ENCODE data around the gene HACD2.
"Not testable (repeated sequence)": the region's sequence is repeated elsewhere in the genome, so short reads cannot be mapped to it uniquely, and the experiment has no call there.

Gene HACD2

DNA sequence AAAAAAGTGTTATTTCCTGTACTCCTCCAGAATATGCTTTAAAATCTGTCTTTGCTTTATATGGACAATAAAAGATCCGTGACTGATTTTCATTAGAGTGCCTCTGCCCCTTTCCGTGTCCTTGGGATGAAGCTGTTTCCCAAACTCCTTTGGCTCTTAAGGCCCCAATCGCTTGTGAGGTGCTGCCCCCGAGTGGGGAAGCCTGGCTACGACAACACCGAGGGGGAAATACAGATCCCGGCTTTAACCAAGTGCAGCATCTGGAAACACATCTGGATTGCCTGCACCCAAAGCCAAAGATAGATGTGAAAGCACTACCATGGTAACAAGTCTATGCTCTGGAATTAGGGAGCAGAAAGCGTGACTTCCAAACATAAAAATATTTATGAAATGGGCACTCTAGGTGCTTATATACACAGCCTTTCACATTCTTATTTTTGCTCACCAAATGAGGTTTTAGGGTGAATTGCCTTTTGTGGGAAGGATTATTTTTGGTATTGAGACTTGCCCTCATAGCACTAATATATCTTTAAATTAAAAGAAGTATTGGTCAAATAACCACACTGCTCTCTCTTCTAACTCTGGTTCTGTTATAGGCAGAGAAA lies 95.4 kb downstream of the HACD2 start:
- peaks cover 23% of the 10 kb centered on the region for H3K4me1 ChIP-seq (ENCODE audit: insufficient read depth, low read length)
- no peak overlapping the region for H3K4me3 ChIP-seq (ENCODE audit: low read length)
- no peaks in the 10 kb centered on the region for H3K36me3 ChIP-seq (ENCODE audit: insufficient read depth, low read length)
- H3K9me3 ChIP-seq (ENCODE audit: low read length): no peaks in the 10 kb centered on the region
- H3K27me3 ChIP-seq (ENCODE audit: insufficient read depth, low read length): no peaks in the 10 kb centered on the region
- H2AFZ ChIP-seq (ENCODE audit: low read depth, low read length): no peak overlapping the region

DNA sequence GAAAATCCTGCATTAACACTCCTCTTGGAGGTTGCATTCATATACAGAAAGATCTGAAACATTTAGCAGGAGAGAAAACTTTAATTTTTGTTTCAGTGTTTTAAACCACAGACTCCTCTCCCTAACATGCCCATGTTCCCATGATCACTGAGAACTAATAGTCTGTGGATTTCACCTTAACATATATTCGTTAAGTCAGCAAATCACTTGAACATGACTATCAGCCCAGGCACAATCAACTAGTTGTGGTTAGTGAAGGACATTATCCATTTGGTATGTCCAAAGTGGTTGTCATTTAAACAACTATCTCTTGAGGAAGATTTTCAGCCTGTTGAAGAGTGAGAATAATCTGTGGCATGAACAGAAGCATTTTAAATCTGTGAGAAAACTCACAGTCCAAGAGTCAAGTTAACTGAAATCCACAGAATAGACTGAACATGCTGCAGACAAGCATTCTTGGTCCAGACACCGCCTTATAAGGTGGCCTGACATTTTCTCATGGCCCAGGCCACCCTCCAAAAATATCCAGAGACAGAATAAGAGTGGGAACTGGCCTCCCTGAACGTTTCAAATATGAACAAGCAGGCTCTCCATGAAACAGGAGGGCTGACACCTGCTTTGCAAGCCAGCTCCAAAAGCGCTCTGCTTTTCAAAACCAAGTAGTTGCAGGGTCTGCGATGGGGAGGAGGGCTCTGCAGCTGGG lies 96.1 kb downstream of the HACD2 start:
- peaks cover 18% of the 10 kb centered on the region for H3K4me1 ChIP-seq (ENCODE audit: insufficient read depth, low read length)
- H2AFZ ChIP-seq (ENCODE audit: low read depth, low read length): no peak overlapping the region
- H3K36me3 ChIP-seq (ENCODE audit: insufficient read depth, low read length): no peaks in the 10 kb centered on the region
- H3K27me3 ChIP-seq (ENCODE audit: insufficient read depth, low read length): no peaks in the 10 kb centered on the region
- no peaks in the 10 kb centered on the region for H3K9me3 ChIP-seq (ENCODE audit: low read length)
- H3K4me3 ChIP-seq (ENCODE audit: low read length): no peak overlapping the region

DNA sequence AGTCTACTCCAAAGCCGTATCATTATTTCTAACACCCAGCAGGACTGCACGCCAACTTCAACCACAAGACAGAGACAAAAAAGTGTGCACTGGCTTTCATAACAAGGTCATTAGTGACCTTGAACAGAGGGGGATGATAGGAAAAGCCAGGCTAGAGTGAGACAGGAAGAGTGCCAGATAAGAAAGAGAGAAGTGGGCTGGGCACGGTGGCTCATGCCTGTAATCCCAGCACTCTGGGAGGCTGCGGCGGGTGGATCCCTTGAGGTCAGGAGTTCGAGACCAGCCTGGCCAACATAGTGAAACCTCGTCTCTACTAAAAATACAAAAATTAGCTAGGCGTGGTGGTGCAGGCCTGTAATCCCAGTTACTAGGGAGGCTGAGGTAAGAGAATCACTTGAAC lies 97.8 kb downstream of the HACD2 start:
- not testable (repeated sequence) for H3K27me3 ChIP-seq (ENCODE audit: insufficient read depth, low read length); H2AFZ ChIP-seq (ENCODE audit: low read depth, low read length); H3K4me1 ChIP-seq (ENCODE audit: insufficient read depth, low read length); H3K36me3 ChIP-seq (ENCODE audit: insufficient read depth, low read length); H3K4me3 ChIP-seq (ENCODE audit: low read length); H3K9me3 ChIP-seq (ENCODE audit: low read length)

DNA sequence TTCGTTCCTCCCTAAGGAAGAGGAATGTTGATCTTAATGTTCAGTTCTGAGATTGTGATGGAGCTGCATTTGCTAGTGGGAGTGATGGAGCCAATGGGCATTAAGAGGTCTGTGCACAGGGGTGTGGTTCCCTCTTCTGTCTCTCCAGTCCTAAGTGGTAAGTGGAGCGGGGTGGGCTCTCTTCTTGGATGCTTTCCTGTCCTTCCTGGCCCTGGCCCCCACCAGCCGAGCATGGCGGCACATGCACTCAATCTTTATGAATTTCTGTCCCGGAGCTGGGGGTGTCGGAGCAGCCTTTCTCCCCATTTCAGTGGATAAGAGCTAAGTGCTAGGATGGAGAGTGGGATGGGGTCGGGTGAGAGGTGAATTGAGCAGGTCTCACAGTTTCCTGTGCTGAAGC lies 98.4 kb downstream of the HACD2 start:
- Histone ChIP-seq H3K36me3 (ENCODE audit: insufficient read depth, low read length) (no peaks in the 10 kb centered on the region), H3K9me3 (ENCODE audit: low read length) (no peaks in the 10 kb centered on the region), H3K4me1 (ENCODE audit: insufficient read depth, low read length) (peaks cover 2% of the 10 kb centered on the region), H3K27me3 (ENCODE audit: insufficient read depth, low read length) (no peaks in the 10 kb centered on the region), H3K4me3 (ENCODE audit: low read length) (no peak overlapping the region), H2AFZ (ENCODE audit: low read depth, low read length) (no peak overlapping the region)

DNA sequence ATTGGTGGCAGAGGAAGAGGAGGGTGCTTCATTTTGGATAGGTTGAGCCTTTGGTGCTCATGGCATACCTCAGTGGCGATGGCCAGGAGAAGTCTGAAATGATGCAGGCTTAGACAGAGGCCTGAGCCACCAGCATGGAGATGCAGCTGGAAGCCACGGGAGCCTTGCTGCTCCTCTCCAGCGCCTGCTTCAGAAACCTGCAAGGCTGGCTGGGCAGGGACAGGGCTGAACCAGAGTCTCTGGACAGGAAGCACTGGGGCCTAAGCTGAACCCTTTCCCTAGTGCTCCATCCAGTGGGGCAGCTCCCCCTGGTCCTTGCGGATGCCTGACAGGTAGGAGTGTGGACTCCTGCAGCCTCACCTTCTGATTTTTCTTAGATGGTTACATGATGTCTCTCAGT lies 99.3 kb downstream of the HACD2 start:
- Histone ChIP-seq H3K9me3 (ENCODE audit: low read length) (no peaks in the 10 kb centered on the region), H3K4me1 (ENCODE audit: insufficient read depth, low read length) (no peaks in the 10 kb centered on the region), H3K36me3 (ENCODE audit: insufficient read depth, low read length) (no peaks in the 10 kb centered on the region), H3K27me3 (ENCODE audit: insufficient read depth, low read length) (no peaks in the 10 kb centered on the region), H3K4me3 (ENCODE audit: low read length) (no peak overlapping the region), H2AFZ (ENCODE audit: low read depth, low read length) (no peak overlapping the region)

DNA sequence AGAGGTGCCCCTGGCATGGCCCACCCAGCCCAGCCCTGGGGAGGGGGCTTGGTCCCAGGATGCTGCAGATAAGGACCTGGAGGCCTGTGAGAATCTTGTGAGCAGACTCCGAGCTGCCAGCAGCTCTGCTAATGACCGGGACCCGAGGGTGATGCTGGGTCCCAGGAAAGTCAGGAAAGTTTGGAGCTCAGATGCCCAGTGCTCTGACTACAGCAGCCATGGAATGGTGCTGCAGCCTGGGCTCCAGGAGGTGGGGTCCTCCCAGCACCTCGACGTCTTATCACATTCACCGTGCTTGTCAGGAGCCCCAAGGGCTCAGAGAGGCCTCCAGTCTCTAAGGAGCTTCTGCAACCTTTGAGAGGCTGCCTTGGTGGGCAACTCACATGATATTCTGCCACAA lies 101.7 kb downstream of the HACD2 start:
- Histone ChIP-seq H3K27me3 (ENCODE audit: insufficient read depth, low read length) (no peaks in the 10 kb centered on the region), H3K36me3 (ENCODE audit: insufficient read depth, low read length) (no peaks in the 10 kb centered on the region), H3K4me1 (ENCODE audit: insufficient read depth, low read length) (no peaks in the 10 kb centered on the region), H3K9me3 (ENCODE audit: low read length) (no peaks in the 10 kb centered on the region), H2AFZ (ENCODE audit: low read depth, low read length) (no peak overlapping the region), H3K4me3 (ENCODE audit: low read length) (no peak overlapping the region)

DNA sequence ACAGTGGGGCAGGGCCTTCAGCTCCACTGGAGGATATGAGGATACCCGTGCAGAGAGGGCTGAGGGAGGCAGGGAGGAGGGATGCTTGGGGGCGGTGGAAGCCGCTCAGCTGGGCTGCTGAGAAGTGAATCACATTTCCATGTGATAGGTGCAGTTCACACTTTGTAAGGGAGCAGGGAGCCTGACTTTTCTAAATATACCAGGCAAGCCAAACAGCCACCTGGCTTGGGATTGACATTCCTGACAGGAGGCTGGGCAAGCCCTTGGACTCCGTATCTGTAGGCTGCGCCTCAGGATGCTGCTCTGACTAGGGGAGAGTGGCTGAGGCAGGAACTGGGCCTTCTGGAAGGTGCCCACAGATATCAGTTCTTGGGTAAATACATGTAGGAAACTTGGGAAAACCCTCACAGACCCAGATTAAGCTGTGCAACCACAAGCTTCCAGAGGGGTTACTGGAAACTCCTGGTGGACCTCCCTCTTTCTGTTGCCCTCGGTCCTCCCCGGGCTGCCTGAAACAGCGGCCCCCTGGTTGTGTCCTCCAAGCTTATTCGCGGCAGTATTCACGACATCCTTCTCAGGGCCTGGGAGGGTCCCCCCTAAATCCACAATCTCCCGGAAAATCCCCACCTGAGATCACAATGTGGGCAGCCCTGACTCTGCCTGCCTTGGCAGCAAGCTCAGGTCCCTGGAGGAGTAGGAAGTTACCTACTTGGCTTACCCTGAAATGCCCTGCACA lies 103.0 kb downstream of the HACD2 start:
- Histone ChIP-seq H3K27me3 (ENCODE audit: insufficient read depth, low read length) (no peaks in the 10 kb centered on the region), H2AFZ (ENCODE audit: low read depth, low read length) (no peak overlapping the region), H3K36me3 (ENCODE audit: insufficient read depth, low read length) (no peaks in the 10 kb centered on the region), H3K9me3 (ENCODE audit: low read length) (no peaks in the 10 kb centered on the region), H3K4me1 (ENCODE audit: insufficient read depth, low read length) (no peaks in the 10 kb centered on the region), H3K4me3 (ENCODE audit: low read length) (no peak overlapping the region)

DNA sequence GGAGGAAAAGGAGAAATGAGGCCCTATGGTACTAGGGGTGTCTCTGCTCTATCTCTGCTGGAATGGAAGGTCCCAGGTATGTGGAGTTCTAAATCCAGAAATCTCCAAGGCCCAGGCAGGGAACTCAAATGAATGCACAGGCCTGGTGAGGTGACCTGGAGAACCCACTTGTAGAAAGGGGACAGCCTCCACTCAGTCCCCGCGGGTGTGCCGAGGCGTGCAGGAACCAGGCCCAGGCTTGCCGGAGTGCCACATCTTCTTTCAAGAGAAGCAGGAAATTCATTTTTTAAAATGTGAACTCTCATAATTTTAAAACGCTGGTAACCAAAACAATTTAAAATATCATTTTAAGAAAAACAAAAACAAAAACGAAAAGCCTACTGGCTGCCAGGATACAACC lies 103.8 kb downstream of the HACD2 start:
- H3K4me3 ChIP-seq (ENCODE audit: low read length): no peak overlapping the region
- no peaks in the 10 kb centered on the region for H3K27me3 ChIP-seq (ENCODE audit: insufficient read depth, low read length)
- H3K9me3 ChIP-seq (ENCODE audit: low read length): no peaks in the 10 kb centered on the region
- no peaks in the 10 kb centered on the region for H3K36me3 ChIP-seq (ENCODE audit: insufficient read depth, low read length)
- no peaks in the 10 kb centered on the region for H3K4me1 ChIP-seq (ENCODE audit: insufficient read depth, low read length)
- H2AFZ ChIP-seq (ENCODE audit: low read depth, low read length): no peak overlapping the region

DNA sequence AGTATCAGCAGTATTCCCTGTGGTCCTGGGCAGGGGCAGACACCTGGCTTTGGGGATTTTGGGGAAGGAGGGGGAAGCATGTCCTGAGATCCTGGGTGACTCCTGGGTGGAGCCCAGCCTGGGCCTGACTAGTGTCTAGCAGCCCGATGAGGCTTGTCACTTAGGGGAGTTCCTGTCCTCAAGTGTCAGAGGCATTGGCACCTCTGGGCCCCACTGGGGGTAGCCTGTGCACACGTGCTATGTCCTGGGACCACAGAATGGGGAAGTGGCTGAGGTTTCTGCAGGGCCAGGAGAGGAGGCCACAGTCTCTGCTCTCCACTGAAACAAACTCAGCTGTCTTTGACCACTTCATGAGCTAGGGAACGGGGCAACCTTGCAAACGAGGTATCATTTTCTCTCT lies 104.4 kb downstream of the HACD2 start:
- Histone ChIP-seq H3K4me3 (ENCODE audit: low read length) (no peak overlapping the region), H3K27me3 (ENCODE audit: insufficient read depth, low read length) (no peaks in the 10 kb centered on the region), H3K36me3 (ENCODE audit: insufficient read depth, low read length) (no peaks in the 10 kb centered on the region), H3K9me3 (ENCODE audit: low read length) (no peaks in the 10 kb centered on the region), H2AFZ (ENCODE audit: low read depth, low read length) (no peak overlapping the region), H3K4me1 (ENCODE audit: insufficient read depth, low read length) (no peaks in the 10 kb centered on the region)

DNA sequence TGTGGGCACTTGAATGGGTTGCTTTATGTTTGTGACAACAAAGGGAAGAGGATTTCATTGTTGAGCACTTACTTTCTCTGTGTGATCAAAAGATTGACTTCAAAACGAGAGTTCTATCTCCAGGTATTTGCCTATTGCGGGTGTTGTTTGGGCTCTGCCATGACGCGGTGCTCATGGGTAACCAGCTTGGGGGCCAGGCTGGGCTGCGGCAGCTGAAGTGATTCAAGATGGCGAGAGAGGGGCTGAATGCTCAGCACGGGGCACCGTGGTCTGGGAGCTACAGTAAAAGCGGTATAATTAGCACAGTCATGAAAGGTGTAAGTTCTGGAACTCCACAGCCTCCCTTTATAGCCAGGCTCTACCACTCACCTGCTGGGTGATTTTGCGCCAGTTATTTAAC lies 105.0 kb downstream of the HACD2 start:
- no peaks in the 10 kb centered on the region for H3K4me1 ChIP-seq (ENCODE audit: insufficient read depth, low read length)
- no peaks in the 10 kb centered on the region for H3K9me3 ChIP-seq (ENCODE audit: low read length)
- H3K4me3 ChIP-seq (ENCODE audit: low read length): no peak overlapping the region
- H3K27me3 ChIP-seq (ENCODE audit: insufficient read depth, low read length): no peaks in the 10 kb centered on the region
- no peak overlapping the region for H2AFZ ChIP-seq (ENCODE audit: low read depth, low read length)
- H3K36me3 ChIP-seq (ENCODE audit: insufficient read depth, low read length): no peaks in the 10 kb centered on the region

DNA sequence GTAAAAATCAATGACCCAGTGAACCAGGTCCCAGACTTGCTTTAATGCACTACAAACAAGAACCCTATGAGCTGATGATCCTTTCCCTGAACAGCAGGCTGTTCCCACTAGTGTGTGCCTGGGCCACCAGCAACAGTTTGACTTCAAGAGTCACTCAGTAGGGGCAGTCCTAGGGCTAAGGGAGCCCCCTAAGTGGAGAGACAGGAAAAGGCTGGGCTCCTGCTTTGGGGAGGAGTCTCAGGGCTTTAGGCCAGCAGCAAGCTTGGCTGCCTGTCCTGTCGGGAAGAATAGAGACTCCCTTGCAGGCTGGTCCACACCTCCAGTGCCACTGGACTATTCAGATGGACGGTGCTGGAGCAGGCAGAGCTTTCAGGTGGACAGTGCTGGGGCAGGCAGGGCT lies 106.5 kb downstream of the HACD2 start:
- no peak overlapping the region for H3K4me3 ChIP-seq (ENCODE audit: low read length)
- H3K9me3 ChIP-seq (ENCODE audit: low read length): no peaks in the 10 kb centered on the region
- no peaks in the 10 kb centered on the region for H3K27me3 ChIP-seq (ENCODE audit: insufficient read depth, low read length)
- no peaks in the 10 kb centered on the region for H3K4me1 ChIP-seq (ENCODE audit: insufficient read depth, low read length)
- H3K36me3 ChIP-seq (ENCODE audit: insufficient read depth, low read length): no peaks in the 10 kb centered on the region
- H2AFZ ChIP-seq (ENCODE audit: low read depth, low read length): no peak overlapping the region

DNA sequence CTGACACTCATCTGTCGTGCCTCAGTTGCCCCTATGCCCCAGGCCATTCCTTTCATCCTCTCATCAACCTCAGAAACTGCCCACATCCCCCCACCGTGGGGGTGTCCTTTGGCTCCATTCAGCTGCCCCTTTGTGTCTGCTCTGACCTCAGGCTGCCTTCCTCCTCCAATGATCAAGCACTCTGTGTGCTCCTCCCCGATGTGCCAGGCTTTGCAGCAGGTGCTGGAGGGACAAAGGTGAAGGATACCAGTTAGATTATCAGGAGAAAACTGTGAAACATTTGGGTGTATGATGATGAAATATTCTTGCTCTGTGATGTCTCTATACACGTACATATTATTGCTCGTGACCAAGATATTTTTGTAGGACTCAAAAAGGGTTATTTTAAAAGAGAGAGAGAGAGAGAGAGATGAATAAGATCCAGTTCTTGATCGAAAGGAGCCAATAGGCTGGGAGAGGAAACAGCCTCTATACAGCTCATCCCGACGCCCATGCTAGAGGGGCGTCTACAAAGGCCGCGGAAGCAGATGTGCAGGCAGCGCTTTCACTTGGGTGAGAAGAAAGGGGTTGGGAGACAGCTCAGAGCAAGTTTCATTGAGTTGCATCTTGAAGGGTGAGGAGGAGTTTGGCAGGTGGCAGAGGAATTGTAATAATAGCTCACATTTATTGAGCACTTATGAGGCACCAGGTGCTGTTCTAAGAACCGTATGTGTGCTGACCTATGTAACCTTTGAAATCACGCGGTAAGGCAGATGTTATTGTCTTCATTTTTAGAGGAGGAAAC lies 107.7 kb downstream of the HACD2 start:
- Histone ChIP-seq H3K36me3 (ENCODE audit: insufficient read depth, low read length) (no peaks in the 10 kb centered on the region), H3K4me1 (ENCODE audit: insufficient read depth, low read length) (no peaks in the 10 kb centered on the region), H3K9me3 (ENCODE audit: low read length) (no peaks in the 10 kb centered on the region), H2AFZ (ENCODE audit: low read depth, low read length) (no peak overlapping the region), H3K27me3 (ENCODE audit: insufficient read depth, low read length) (no peaks in the 10 kb centered on the region), H3K4me3 (ENCODE audit: low read length) (no peak overlapping the region)

DNA sequence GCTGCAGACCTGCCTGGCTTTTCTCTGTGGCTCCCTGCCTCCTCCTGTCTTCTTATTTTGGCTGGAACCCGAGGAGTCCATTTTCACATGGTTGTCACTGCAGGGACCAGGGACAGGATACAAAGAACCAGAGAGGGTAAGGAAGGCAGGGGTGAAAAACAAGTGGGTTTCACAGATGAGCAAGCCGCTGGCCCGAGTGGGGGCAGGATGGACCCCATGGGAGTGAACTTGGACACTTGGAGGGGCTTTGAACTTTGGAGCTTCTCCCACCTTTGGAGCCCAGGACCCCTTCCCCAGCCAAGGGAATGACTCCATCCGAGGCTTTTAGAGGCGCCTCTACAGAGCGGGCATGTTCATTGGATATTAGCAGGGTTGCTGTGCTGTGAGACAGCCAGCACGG lies 109.1 kb downstream of the HACD2 start:
- Histone ChIP-seq H3K36me3 (ENCODE audit: insufficient read depth, low read length) (no peaks in the 10 kb centered on the region), H3K9me3 (ENCODE audit: low read length) (no peaks in the 10 kb centered on the region), H3K4me3 (ENCODE audit: low read length) (no peak overlapping the region), H3K27me3 (ENCODE audit: insufficient read depth, low read length) (peaks cover 3% of the 10 kb centered on the region), H3K4me1 (ENCODE audit: insufficient read depth, low read length) (no peaks in the 10 kb centered on the region), H2AFZ (ENCODE audit: low read depth, low read length) (no peak overlapping the region)
